ENCODE measurements around the gene ATG7.
A peak's percentile ranks its signal among the peaks of the same experiment; 100 is the strongest.

The ATG7 gene

DNA sequence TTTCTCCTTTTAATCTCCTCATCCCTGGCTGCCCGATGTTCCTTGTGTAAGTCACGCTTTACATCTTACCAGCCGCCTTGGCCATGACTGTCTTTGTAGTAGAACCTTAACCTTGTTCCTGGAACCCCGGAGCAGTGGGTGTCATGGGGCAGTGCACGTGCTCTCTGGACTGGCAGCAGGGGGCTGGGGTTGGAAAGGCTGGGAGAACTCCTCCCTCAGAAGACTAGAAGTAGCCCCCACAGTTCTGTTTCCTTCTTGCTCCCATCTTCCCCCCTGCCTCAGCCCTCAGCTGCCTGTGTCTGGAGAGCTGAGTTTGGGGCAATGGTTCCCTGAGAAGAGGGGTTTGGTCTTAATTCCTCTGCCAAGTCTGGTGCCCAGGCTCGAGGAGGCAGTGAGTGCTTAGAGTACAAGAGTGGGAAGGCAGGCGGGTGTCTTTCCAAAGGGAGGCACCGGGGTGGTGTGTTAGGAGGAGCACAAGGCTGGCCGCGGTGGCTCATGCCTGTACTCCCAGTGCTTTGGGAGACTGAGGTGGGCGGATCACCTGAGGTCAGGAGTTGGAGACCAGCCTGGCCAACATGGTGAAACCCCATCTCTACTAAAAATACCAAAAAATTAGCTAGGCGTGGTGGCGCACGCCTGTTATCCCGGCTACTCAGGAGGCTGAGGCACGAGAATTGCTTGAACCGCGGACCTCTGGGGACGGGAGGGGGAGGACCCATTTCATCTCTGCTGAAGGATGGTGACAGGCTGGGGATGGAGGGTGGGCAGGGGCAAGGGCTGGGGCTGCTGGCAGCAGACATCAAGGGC lies 271.1 kb downstream of the ATG7 start:
- DNase-seq: no peak

DNA sequence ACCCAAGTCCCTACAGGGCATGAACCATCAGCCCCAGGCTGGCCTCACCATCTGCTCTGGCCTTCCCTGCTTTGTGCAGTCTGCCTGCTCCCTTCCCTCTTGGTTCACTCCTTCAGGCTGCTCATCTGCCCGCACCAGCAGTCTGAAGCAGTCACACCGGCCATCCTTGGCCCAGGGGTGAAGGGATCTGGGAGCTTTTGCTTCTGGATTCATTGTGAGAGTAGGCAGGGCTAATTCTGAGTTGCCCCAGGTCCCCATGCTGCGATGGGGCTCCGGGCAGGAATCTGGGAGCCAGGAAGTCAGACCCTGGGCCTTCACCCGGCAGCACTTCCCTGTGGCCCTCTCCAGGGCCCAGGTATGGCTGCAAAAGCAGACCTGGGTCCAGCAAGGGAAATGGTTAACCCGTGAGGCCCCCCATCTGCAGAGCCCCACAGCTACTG lies 271.8 kb downstream of the ATG7 start:
- no peak for DNase-seq

DNA sequence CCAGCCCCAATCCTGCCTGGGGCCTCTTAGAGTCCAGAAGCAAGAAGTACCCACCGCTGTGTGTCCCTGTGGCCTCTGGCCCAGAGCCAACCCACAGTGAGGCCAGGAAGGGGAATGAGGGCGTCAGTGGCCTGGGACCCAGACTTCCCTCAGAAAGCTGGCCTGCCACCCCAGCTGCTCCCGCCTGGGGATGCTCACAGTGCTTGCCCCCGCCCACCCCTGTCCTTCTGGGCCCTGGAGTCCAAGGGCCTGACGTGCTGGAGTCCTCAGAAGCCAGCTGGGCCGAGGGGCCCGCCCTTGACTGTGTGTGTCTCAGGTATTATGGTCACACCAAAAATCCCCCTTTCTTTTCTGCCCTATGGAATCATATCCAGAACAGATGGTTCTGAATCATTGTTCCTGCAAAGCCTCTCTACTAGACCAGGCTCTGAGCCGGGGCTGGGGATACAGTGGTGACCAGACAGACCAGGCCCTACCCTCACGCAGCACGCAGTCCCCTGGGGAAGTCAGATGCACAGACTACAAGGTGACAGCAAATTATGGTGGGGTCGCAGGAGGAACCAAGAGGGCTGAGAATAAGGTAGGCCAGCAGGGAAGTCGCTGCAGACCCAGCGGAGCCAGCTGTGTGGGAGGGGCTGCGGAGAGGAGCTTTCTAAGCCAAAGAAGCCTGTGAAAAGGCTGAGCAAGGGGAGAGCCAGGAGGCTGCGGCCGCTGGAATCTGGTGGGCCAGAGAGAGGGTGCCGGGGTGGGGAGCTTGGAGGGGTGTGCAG lies 272.4 kb downstream of the ATG7 start:
- peak; percentile 78 for DNase-seq

DNA sequence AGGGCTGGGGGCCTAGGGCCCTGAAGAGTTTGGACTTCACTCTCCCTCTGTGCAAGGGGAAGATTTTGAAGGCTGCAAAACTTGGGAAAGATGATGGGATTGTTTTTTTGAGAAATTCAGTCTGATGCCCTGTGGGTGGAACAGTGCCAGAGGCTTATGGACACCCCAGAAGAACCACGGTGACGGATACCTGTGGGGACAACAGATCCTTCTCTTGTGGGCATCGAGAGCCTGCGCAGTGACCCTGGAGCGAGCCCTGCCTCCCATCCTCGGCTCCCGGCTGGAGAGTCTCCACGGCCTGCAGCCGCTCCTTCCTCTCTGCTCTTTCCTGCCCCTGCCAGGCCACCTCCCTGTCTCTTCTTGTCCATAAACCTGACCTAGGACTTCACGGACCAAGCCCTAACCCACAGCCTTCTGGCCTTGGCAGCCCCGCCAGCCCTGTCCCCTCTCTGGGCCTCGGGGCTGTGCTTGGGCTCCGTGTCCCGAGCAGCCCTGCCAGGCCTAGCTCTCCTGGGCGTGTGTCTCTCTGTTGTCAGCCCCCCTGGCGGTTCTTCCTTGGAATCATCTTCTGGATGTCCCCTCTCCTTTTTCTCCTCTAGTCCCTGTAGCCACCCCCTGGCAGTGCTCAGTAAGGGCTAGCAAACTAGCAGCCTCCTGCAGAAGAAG lies 273.1 kb downstream of the ATG7 start:
- DNase-seq: no peak

DNA sequence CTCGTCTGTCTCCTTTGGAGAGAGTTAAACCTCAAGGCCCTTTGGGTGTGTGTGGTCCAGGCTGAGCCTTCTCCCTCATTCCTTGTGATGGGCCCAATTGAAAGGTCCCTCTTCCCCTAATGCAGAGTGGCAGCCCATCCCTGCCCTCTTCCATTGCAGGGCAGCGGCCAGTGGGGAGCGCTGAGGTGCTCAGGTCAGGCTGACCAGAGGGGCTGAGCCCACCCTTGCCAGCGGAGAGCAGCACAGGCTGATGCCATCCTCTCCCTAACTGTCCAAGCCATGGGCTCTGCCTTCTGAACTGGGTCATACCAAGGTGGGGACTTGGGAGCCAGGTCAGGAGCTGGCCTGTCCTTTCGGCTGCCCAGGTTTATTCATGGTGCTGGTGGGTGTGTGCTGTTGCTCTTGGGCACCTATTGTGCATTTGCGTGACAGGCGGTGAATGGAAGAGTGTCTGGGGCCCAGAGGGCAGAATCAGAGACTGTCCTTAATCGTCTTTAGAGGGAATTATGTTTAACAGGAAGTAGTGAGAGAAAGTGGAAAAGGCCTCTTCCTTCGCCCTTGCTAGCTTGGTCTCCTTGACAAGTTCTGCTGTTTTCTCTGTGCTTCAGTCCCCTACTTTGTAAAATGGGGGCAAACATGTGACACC lies 274.6 kb downstream of the ATG7 start:
- DNase-seq: no peak

DNA sequence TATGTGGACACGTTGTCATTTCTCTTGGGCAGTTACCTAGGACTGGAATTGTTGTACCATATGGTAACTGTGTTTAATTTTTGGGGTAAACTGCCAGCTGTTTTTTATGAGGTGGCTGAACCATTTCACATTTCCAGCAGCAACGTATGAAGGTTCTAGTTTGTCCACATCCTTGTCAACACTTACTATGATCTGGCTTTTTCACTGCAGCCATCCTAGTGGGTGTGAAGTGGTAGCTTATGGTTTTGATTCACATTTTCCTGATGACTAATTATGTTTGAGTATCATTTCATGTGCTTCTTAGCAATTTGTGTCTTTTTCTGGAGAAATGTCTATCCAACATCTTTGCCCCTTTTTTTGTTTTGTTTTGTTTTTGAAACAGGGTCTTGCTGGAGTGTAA lies 275.3 kb downstream of the ATG7 start:
- no peak for DNase-seq

DNA sequence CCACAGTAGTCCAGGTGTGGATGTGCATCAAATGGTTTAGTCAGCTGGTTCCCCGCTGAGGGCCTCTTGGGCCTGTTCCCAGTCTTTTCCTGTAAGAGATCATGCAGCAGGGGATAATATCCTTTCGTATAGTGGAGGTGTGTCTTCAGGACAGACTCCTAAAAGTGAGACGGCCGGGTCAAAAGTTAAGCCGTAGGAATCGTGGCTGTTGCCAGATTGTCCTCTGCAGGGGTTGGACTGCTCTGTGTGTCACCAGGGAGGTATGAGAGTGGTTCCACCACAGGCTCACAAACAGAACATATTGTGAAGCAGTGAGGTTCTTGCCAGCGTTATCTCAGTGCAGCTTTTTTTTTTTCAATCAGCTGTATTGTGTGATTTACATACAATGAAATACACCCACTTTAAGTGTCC lies 276.5 kb downstream of the ATG7 start:
- DNase-seq: no peak

DNA sequence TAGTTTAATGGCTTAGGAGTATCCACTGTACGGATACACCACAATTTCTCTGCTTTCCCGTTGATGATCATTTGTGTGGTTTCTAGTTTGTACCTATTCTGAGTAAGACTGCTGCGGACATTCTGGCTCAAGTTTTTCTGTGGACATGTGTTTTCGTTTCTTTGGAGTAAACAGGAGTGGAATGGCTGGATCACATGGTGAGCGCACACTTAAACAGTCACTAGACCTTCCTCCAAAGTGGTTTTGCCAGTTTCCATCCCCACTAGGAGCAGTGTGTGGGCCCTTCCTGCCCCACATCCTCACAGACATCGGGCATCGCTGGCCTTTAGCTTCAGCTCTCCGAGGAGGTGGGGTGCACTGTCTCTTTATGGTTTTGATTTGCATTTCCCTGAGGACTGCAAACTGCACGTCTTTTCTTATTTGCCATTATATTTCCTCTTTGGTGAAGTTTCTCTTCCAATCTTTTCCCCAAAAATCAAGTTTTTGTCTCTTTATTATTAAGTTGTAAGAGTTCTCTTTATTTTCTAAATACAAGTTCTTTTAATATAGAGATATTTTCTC lies 277.5 kb downstream of the ATG7 start:
- no peak for DNase-seq

DNA sequence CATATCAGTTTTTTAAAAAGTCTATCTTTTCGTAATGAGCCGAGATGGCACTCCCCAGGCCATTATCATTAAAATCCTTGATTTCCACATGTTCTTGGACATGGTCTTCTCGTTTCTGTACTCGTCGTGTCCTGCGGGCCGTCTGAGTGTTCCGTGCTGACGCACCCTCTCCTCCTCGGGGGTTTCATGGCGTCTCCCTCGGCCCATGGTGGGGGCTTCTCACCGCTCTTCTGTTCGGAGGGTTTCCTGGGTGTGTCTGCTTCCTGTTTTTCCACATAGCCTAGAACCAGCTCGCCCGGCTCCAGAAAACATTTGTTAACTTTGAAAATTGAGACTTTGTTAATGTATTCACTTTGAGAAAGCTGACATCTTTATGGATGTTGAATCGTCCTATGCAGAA lies 278.8 kb downstream of the ATG7 start:
- DNase-seq: no peak

DNA sequence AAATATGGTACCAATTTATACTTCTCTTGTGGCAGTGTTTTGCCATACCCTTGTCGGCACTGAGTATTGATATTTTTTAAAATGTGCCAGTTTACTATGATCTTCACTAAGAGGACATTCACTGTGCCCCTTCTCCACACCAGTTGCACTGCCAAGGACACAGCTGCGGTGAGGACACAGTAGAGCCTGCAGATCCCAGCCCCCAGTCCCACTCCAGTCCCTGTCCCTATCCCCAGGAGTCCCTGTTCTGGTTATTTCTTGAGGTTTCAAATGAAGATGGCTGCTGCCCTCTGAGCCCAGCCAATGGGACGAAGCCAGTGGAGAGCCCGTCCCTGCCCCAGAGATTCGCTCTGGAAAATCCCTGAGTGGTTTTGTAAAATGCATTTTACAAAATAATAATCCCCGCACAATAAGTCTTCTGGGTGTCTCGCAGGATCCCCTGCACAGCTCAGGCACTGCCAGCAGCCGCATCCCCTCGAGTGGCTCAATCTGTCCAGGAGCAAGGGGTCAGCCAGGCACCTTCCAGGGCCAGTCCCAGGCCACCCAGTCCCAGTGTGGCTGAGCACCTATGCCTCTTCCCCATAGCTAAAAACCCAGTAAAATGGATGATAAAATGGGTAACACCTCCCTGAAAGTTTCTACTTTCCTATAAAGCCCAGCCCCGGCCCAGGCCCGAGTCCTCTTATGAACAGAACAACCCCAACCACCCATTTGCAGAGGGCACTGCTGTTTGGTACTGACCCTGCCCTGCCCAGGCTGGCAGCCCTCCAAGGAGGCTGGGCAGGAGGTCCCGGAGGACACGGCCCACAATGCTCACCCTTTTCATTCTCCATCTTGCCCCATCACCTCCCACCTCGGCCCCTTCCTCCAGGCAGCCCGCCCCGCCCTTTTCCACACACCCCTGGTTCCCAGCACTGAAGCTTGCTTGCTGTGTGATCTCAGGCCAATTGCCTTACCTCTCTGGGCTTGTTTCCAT lies 280.4 kb downstream of the ATG7 start:
- no peak for DNase-seq

DNA sequence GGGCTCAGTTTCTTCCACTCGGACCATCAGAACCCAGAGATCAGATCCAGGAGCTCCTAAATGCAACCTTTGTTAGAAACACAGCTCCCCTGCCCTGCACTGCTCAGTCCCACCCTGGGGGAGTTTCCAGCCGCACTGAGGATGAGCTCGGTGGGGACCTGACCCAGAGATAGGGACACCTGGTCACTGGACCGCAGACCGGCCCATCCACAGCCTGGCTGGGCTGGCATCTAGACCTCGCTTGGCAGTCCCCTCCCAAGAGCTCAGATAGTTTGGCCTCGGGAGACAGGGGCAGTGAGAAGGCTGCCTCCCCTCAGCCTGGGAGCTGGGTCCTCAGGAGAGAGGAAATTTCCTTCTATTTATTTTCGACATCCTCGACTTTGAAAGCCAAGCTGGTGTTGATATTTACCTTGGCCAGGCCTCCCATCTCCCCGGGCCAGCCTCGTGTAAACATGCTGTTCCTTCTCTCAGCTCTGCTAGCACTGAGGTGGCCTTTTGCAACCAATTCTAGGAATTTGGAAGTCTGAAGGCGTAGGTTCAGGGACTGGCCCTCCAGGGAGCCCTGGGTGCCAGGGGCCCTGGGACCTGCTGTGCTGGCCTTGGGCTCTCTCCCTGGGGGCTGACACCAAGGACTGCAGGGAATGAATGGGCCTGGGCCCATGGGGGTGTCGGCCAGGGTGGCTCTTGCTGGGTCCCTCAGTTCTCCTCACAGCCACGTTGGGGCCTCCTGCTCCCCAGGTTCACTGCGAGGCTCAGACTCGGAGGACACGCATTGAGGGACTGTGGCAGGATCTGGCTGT lies 281.4 kb downstream of the ATG7 start:
- DNase-seq: no peak

DNA sequence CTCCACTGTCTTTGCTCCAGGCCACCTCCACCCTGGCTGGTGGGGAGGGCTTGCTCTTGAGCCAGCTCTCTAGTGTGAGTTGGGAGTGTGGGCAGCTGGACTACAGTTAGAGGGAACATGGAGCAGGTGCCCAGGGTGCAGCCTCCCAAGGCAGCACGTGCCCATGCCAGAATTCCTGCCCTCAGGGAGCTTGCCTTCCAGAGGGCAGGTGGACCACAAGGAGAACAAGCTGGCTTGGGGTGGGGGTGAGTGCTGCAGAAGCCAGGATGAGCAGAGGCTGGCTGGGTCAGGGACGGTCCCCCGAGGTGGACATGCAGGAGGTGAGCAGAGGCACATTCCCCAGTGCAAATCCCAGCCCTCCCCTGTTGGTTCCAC lies 282.0 kb downstream of the ATG7 start:
- no peak for DNase-seq

DNA sequence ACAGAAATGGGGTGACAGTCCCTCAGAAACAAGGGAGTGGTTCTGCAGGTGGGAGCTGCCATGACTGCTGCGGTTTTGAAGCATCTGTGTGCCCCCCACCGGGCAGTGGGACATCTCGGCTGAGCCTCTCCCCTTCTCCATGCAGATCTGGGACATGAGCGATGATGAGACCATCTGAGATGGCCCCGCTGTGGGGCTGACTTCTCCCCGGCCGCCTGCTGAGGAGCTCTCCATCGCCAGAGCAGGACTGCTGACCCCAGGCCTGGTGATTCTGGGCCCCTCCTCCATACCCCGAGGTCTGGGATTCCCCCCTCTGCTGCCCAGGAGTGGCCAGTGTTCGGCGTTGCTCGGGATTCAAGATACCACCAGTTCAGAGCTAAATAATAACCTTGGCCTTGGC lies 282.5 kb downstream of the ATG7 start:
- no peak for DNase-seq

DNA sequence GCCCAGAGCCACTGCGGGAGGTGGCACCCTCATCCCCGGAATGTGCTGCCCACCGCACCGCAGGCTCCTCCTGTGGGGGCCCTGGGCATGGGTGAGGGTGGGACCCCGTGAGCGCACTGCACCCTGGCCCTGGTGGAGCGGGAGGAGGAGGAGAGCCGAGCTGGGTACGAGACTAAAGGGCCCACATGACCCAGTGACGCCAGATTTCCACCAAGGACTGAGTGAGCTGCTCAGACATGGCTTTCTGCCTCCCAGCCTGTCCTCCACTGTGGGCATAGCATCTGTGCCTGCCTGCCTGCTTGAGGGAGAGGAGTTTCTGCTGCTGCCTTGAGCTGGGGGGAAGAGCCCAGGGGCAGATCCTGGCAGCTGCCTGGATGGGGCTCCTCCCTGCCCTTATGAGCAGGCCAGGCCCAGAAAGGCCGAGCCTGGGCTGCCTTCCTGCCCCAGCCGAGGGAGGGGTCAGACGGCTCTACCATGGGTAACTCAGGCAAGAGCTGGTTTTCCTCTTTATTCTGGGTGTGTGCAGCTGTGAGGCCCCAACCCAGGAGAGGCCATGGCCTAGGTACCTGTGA lies 283.1 kb downstream of the ATG7 start:
- no peak for DNase-seq

DNA sequence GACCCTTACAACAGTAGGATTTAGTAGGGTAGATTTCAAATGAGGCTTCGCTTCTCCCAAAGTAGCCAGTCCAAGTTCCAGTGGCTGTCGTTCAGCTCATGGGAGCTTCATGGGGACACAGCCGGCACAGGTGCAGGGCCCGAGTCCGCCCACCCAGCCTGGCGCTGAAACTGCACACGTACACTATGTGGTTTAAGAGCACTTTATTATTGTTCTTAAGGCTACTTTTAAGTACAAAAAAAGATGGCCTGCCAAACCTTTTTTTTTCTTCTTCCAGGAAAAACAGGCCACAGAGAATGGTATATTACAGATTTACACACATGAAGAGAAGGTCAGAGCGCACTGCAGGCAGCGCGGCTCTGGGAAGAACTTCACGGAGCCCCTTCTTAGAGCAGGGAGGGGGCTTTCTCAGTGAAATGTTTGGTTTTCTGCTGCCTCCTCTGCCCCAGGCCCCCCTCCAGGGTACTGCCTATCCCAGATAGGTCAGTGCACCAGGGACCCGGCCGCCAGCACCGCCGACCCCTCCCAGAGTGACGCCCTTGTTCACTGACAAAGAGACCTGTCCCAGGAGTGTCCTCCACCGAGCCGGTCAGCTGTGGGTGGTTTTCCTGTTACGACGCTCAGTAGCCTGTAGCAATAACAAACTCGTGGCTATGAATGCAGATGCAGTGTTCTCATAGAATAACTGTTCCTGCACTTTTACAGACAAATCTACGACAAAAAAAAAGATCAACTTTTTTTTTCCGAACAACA lies 283.9 kb downstream of the ATG7 start:
- no peak for DNase-seq

DNA sequence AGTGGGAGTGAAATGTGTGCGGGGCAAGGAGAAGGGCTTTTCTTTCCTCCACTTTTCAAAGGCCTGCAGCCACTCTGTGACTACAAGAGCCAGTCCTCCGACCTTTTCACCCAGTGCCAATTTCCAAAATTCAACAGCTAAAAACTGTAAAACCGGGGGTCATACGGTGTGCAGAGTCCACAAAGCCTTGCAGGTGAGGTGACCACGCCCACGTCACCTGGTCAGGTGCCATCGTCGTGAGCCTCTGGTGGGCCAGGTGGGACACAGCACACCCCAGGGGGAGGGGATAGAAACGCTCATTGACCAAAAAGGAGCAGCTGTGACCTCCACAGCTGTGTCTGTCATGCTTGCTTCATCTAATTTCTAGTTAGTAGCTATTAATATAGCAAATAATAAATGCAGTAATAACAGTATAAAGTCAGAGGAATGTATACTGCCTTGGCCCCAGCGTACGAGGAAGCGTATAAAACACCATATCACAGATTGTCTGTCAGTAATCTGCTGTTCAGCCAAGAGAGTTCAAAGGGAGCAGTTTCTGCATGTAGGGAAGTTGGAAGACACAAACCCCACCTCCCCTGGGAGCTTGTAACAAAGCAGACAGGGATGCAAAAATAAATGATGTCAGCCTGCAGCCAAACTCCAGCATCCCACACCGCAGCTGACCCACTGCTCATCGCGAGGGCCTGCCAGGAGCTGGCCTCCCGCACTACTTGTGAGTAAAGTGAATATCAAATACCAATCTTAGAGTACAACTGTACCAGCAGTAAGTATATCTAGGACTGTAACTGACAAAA lies 284.9 kb downstream of the ATG7 start:
- DNase-seq: peak; percentile 84

DNA sequence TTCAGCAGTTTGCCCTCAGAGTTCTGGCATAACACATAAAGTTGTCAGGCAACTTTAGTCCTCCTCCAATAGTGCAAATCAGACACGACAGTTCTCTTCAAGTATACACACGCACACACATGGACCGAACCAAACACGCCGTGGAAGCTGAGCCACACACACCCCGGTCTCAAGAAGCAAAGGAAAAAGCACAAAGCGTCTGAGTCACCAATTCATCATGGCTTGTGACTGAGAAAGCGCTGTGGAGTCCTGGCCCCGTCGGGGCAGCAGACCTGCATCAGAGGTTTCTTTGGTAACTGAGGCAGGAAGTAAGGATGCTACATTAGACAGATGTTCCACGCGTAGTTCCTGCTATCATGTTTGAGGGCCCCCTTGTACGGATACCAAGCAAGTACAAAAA lies 285.8 kb downstream of the ATG7 start:
- no peak for DNase-seq

DNA sequence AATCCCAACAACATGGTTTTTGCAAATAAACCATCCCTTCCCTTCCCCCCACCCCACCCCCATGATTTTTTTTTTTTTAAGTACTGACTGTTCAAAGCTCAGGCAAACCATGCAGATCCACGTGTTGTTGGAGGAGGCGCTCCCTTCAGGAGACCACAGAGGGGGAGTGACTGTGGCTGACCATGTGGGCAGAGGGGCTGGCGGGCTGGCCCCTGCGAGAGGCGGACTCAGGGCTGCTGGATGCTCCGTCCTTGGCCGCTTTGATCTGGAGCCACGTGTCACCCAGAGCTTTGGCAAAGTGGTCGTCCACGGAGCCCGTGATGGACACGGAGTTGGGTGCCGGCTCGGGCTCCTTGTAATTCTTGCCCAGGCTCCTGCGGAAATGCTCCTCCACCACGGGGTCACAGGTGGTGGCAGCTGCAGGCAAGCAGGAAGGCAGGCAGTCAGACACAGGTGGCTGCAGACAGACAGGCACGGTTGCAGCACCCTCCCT lies 286.3 kb downstream of the ATG7 start:
- DNase-seq: no peak
